ENCODE results near the gene PPP1R18.

DNA sequence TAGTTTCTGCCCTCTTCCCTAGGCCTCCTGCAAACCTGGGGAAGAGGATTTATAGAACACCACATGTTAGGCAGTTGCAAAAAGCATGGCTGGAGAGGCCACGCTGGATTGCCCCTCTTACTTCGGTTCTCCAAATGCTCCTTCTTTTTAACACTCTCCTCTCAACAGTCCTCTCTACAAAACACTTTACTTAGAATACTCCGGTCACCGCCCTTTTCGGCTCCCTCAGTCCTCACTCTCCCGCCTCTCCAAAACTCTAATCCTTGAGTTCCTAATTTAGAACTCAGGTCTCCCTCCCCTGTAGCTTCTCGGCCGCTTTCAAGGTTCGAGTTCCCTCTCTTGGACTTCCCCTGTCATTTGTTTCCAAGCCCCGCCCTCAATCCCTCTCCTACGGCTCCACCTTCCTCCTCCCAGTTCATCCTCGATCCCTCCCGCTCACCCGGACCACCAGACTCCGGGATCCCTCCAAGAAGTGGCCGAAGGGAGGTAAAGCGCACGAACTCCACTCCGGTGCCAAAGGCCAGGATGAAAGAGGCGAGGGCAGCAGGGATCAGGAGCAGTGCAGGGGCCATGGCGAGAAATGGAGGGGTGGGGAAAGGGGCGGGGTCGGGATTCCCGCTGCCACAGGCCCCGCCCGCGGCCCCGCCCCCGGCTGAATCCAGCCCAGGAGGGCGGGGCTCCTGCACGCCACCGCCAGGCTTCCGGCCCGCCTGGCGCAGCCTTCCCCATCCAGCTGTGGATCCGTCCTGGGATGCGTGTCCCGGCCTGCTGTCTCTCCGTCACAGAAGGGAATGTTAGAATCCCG lies 4.2 kb upstream of the PPP1R18 start, which contains the start of gene NRM:
- TF ChIP-seq, protein P1, sequence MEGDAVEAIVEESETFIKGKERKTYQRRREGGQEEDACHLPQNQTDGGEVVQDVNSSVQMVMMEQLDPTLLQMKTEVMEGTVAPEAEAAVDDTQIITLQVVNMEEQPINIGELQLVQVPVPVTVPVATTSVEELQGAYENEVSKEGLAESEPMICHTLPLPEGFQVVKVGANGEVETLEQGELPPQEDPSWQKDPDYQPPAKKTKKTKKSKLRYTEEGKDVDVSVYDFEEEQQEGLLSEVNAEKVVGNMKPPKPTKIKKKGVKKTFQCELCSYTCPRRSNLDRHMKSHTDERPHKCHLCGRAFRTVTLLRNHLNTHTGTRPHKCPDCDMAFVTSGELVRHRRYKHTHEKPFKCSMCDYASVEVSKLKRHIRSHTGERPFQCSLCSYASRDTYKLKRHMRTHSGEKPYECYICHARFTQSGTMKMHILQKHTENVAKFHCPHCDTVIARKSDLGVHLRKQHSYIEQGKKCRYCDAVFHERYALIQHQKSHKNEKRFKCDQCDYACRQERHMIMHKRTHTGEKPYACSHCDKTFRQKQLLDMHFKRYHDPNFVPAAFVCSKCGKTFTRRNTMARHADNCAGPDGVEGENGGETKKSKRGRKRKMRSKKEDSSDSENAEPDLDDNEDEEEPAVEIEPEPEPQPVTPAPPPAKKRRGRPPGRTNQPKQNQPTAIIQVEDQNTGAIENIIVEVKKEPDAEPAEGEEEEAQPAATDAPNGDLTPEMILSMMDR (IDR thresholded peaks at IDR 0.05; ENCODE audit: low read depth, low read length), result no peak
- TF ChIP-seq, protein P2, sequence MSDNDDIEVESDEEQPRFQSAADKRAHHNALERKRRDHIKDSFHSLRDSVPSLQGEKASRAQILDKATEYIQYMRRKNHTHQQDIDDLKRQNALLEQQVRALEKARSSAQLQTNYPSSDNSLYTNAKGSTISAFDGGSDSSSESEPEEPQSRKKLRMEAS (IDR thresholded peaks at IDR 0.05; ENCODE audit: low read depth, low read length), result no peak; the same call in 1 of the 2 replicates

All from NB4 (cell line).